ENCODE data around the gene CDC25B. TPM values are rescaled to one million over a fixed set of nuclear protein-coding genes. Genes with fewer than 3 reads are reported as not detected.

CDC25B gene
- total and polyA plus RNA-seq, 2 of the 13 experiments (the other 11 are each of a cell fraction or from before 2014, with no cell fraction given): 14.5 to 19.4 TPM

- TF ChIP-seq ZNF281 (CRISPR knock-in tag; IDR thresholded peaks at IDR 0.05; ENCODE audit: borderline replicate concordance) (0 out of 2 replicates have a peak, but pooled peaks have one; percentile 22), MTA3 (CRISPR knock-in tag; IDR thresholded peaks at IDR 0.05) (no peak), HMG20B (CRISPR knock-in tag; conservative IDR thresholded peaks at IDR 0.05) (no peak), MYNN (CRISPR knock-in tag; IDR thresholded peaks at IDR 0.05; ENCODE audit: low read depth) (peak; percentile 87), AGO2 (optimal IDR thresholded peaks at IDR 0.05; ENCODE audit: low read depth, low read length) (peak; percentile 92), SIX4 (CRISPR knock-in tag; IDR thresholded peaks at IDR 0.05) (no peak), ZNF747 (CRISPR knock-in tag; IDR thresholded peaks at IDR 0.05; ENCODE audit: borderline replicate concordance) (no peak), HOXD1 (CRISPR knock-in tag; IDR thresholded peaks at IDR 0.05) (0 out of 2 replicates have a peak, but pooled peaks have one; percentile 35), KDM4B (CRISPR knock-in tag; IDR thresholded peaks at IDR 0.05) (0 out of 2 replicates have a peak, but pooled peaks have one; percentile 23), KDM3A (CRISPR knock-in tag; IDR thresholded peaks at IDR 0.05; ENCODE audit: low read depth) (no peak), ZNF740 (CRISPR knock-in tag; IDR thresholded peaks at IDR 0.05) (no peak), ARNT (IDR thresholded peaks at IDR 0.05) (no peak), ZMYM2 (CRISPR knock-in tag; IDR thresholded peaks at IDR 0.05) (no peak), TERF1 (CRISPR knock-in tag; IDR thresholded peaks at IDR 0.05) (no peak), MAFK (conservative IDR thresholded peaks at IDR 0.05 in 1 of 2, IDR thresholded peaks at IDR 0.05 in 1 of 2; ENCODE audit: low read length in 2 of 2) (no peak), PAF1 (CRISPR knock-in tag; IDR thresholded peaks at IDR 0.05) (no peak), MEIS2 (CRISPR knock-in tag; IDR thresholded peaks at IDR 0.05) (no peak), JUN (CRISPR knock-in tag; IDR thresholded peaks at IDR 0.05) (no peak), ZNF432 (CRISPR knock-in tag; IDR thresholded peaks at IDR 0.05; ENCODE audit: borderline replicate concordance) (no peak), ZBTB10 (CRISPR knock-in tag; IDR thresholded peaks at IDR 0.05; ENCODE audit: borderline replicate concordance) (no peak; the same call in 1 of the 2 replicates), REXO4 (CRISPR knock-in tag; IDR thresholded peaks at IDR 0.05; ENCODE audit: borderline replicate concordance) (no peak), FOXO4 (CRISPR knock-in tag; conservative IDR thresholded peaks at IDR 0.05) (no peak)
These were observed 14.8 kb upstream of the CDC25B start, which contains the start of gene SPEF1 (continued) for GRCh38 chr20:3781153-3781910.

Measured in HepG2 (cell line).